ENCODE measurements around the gene HELLS.
"Not testable (repeated sequence)": the region's sequence is repeated elsewhere in the genome, so short reads cannot be mapped to it uniquely, and the experiment has no call there.

Gene HELLS

DNA sequence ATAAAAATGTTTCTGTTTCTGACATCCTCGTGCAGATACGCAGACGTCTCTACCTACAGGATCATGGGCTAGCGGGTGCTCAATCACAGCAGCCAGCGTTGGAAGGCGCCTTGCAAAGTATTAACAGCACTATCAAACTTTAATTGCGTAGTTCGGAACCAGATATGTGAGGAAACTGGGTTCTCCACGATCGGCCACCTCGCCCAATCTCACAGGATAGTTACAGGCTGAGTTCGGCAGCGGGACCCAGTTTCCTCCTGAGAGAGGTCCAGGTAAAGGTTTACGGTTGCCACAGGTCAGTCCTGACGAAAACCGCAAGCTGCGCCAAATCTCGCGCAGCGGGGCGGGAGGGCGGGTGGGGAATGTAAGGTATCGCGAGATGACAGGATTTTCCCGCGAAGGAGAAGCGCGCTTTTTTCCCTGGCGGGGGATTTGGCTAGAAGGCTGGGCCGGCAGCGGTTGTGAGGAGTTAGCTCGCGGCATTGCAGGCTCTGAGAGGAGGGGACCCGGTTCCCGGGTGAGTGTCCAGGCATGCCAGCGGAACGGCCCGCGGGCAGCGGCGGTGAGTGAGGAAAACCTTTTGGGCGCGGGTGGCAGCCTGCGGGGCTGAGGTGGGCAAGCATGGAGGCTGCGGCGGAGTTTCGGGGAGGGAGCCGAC, at the start of gene HELLS:
TSS of gene HELLS (plus strand) at position 398 of the 658 bp plus-strand sequence. CDS start at position 532, 134 bp downstream.
- DNase-seq: peak; percentile 81 to 83

DNA sequence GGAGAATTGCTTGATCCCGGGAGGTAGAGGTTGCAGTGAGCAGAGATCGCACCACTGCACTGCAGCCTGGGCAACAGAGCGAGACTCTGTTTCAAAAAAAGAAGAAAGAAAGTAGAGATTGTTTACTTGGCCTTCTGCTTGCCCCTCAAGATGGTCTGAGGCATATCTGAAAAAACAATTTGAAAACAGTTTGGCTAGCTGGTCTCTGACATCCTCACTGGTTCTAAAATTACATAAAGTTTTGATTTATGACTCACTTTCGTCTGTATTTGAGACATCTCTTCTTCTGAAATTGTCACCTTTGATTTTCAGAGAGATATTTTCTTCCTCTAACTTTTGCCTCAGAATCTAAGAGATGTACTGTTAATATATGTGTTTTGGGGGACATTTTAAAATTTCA, 49.6 kb upstream of the HELLS start:
- no peak for DNase-seq

DNA sequence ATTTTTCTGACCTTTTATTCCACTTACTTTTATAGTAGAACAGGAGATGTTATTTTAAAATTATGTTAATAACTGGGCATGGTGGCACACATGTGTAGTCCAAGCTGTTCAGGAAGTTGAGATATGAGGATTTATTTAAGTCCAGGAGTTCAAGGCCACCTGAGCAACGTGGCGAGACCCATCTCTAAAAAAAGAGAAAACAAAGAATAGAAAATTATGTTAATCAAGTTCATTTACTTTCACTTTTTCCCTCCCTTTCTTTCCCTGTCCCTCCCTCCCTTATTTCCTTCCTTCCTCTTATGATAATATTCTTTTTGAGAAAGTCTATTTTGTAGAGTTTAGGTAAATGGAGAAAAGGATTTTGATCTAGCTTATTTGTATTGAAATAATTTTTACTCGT, 48.9 kb upstream of the HELLS start:
- no peak for DNase-seq

DNA sequence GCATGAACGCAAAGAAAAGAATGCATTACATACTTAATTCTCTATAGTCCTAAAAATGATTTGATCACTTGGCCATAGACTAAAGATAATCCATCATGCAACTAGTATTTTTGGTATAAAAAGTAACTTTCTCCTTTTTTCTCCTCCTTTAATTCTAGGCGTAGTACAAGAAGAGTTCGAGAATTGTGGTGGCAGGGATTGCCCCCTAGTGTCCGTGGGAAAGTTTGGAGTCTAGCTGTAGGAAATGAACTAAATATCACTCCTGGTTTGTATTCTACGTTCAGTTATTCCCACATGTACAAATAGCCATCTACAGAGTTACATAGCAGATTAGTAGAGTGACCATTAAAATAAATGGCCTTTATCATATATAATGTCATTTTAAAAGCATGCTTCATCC, 45.5 kb upstream of the HELLS start:
- DNase-seq: no peak

DNA sequence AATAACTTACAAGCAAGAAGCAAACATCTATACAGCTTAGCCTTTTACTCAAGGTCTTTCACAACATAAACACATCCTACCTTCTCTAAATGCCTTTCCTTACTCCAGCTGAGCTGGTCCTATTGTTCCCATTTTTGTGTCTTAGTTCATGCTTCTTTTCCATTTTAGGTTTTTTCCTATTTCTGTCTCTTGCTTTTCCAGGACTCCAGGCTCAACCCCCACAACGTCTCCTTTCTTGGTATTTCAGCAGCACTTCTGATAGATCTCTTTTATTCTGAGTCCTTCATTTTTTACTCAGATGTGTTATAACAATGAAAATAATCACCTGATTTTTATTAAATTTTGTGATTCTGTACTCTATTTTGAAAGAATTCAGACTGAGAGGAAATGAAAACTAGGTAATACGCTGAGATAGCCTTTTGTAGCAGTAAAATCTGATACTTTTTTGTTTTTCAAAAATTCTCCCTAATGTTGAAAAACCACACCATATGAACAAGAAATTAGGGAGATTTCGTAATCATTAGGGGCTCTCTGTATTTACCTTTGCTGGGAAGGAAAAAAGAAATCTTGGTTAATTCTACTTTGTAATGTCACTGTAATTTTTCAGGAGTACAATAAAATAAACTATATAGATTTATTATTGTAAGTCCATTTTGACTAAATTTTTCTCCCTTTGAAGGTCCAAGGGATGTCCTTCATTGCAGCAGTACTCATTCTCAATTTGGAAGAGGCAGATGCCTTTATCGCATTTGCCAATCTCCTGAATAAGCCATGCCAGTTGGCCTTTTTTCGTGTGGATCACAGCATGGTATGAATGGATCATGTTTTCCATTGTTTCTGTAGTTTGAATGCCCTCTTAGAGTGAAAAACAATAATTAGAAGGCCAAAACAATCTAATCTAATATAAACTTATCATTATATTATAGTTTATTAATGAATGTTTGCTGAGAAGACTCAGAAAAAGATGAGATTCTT, 24.0 kb upstream of the HELLS start:
- DNase-seq: no peak

DNA sequence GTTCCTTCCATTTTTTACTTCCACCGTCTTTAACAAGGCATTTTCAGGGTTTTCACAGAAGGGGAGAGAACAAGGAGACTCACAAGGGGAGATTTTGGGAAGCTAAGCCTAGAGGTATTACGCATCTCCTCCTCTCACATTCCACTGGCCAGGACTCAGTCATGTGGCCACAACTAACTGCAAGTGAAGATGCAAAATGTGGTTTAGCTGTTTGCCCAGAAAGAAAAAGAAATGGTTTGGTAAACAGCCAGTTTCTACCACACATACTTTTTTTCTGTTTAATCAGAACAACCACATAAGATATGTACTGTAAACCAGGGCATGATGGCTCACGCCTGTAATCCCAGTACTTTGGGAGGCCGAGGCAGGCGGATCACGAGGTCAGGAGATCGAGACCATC, 21.4 kb upstream of the HELLS start:
- no peak for DNase-seq

DNA sequence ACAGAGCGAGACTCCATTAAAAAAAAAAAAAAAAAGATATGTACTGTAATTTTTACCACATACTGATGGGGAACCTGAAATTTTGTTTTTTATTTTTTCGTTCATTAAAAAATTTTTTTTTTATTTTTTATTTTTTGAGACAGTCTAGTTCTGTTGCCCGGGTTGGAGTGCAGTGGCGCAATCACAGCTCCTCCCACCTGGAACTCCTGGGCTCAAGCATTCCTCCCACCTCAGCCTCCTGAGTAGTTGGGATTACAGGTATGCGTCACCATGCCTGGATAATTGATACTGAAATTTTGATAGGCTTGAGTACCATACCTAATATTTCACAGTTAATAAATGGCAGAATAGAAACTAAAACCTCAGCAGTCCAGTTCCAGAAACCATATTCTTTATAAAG, 20.9 kb upstream of the HELLS start:
- no peak for DNase-seq

DNA sequence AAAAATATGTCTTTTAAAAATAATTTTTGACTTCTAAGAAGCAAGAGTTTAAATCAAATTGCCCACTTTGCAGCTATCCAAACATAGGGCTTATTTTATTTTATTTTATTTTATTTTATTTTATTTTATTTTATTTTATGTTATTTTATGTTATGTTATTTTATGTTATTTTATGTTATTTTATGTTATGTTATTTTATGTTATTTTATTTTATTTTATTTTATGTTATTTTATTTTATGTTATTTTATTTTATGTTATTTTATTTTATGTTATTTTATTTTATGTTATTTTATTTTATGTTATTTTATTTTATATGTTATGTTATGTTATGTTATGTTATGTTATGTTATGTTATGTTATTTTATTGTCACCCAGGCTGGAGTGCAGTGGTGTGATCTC, 14.0 kb upstream of the HELLS start:
- DNase-seq: not testable (repeated sequence)

DNA sequence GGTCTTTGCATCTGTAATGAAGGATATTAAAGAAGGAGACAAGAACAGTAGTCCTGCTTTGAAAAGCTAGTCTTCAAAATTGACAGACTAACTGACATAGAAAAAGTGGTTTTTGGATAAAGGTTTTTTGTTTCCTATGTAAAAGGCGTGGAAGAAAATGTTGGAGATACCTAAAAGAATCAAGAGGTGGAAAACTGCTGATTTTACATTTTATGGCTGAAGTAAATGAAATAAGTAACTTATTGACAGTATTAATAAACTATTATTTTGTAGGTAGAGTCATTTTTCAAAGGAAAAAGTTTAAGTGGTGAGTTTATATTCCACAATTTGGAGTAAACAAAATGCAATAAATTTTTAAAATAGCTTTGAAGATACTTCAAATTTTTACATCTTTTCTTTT, 12.6 kb upstream of the HELLS start:
- no peak for DNase-seq

DNA sequence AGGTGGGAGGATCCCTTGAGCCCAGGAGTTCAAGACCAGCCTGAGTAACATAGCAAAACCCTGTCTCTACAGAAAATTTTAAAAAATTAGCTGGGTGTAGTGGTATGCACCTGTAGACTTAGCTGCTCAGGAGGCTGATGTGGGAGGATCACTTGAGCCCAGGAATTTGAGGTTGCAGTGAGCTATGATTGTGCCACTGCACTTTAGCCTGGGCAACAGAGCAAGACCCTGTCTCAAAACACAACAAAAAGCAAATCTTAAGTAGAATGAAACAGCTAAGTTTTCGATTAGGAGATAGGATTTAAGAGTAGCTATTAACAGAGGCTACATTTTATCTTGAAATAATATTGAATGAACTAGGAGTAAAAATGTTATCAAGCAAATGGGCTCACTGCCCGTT, 3.3 kb upstream of the HELLS start:
- DNase-seq: not testable (repeated sequence)

DNA sequence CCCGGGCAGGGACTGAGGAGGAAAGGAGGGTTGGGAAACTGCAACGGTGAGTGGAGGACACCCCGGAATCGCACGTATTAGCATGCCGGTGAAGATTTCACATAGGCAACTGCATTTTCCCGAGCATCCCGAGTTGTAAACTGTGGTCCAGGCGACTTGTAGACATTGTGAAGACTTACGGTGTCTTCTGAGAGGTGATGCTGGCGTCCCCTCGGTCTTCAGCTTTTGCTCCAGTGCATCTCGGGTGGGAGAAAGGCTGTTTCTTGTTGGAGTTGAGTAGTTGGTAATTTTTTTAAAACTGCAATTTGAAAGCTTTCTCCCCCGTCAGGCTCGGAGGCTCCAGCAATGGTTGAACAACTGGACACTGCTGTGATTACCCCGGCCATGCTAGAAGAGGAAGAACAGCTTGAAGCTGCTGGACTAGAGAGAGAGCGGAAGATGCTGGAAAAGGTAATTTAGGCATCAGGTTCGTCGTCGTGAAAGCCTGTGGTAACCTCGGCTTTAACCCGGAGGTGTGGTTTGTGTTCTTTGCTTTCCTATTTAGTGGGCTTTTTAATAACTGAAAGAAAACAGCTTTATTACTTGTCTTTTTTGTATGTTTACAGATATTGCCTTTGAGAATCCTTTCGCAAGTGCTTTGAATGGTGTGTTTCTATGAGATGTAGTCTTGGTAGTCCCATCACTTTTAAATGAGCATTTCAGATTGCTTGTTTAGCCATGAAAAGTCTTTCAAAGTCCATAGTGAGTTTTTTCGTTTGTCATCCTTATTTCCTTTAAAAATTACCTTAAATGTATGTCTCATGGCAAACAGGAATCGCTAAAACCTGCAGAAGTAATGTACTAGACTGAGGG, 687 bp downstream of the HELLS start:
- DNase-seq: peak in 1 of 2 experiments; percentile 28

DNA sequence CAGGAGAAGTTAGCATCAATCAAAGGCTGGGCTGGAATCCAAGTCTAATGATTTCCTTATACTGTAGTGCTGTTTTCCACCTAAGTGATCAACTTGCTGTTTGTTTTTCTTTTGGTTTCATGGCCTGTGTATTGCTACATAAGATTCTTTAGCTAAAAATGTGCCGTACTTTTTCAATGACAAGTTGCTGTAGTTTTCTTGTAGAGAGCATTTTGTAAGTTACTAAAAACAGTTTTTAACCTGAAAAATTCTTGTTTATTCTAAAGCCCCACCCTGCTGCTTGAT, 1.3 kb downstream of the HELLS start:
- peak in 1 of 2 experiments; percentile 39 for DNase-seq

DNA sequence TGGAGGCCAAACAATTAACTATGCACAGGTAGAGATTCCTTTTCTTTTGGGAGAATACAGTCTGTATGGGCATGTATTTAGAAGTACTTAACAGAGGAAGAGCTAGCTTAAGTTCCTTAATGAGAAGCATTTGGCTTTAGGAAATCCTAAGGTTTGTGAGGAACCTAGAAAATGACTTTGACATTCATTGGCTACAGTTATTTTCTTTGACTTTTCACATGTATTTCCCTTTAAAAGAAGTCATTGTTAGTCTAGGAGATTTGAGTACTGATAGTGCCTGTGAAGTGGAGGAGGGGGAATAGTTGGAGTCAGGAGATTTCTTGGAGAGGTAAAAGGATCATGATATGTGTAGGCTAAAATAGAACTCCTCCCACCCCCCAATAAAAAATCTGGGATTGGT, 3.6 kb downstream of the HELLS start:
- DNase-seq: no peak

DNA sequence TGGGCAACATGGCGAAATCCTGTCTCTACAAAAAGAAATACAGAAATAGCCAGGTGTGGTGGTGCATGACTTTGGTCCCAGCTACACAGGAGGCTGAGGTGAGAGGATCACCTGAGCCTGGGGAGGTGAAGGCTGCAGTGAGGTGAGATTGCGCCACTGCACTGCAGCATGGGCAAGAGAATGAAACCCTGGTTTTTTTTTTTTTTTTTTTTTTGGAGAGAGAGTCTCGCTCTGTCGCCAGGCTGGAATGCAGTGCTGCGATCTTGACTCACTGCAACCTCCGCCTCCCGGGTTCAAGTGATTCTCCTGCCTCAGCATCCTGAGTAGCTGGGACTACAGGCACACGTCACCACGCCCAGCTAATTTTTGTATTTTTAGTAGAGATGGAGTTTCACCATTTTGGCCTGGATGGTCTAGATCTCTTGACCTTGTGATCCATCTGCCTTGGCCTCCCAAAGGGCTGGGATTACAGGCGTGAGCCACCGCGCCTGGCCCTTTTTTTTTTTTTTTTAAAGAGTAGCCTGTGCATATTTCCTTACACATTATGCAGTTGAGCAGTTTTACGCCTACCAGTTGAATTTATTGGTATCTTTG, 22.2 kb downstream of the HELLS start:
- not testable (repeated sequence) for DNase-seq

DNA sequence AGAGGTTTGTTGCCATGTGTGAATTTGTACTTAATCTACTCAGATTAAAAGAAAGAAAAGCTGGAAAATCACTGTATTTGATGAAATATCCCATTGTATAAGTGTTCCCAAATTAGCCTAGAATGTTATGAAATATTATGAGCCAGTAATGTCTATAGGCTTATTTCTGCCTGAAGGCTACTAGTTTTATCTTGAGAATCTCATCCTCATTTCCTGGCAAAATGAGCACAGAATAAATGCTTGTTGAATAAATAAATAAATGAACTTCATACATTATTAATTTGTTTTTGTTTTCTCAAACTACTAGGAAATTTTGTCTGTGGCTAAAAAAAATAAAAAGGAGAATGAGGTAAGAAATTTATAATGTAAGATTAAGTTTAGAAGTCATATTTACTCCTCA, 25.5 kb downstream of the HELLS start:
- no peak for DNase-seq

DNA sequence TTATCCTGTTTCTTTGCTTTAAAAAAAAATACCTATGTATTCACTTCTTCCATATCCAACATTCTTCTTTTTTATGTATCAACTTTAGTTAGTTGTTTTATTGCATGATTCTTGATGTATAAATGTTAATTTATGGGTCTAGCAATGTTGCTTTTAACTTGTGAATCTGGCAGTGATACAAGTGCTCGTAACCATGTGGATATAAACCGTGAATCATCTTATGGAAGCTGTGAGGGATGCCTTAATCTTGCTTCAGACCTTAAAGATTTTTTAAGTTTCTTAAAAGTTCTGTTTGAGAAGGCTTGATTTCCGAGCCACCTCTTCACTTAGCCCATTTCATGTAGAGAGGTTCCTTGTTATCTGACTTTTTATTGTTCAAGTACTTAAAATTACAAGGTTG, 25.9 kb downstream of the HELLS start:
- DNase-seq: no peak

DNA sequence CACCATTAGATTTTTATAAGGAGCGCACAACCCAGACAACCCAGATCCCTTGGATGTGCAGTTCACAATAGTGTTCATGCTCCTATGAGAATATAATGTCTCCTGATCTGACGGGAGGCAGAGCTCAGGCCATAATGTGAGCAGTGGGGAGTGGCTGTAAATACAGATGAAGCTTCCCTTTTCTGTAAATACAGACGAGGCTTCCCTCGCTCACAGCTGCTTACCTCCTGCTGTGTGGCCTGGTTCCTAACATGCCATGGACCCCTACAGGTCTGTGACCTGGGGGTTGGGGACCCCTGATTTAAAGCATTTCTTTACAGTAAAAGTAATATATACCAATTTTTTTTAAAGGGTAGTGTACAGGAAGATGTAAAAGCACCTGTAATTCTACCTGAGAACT, 33.2 kb downstream of the HELLS start:
- no peak for DNase-seq

DNA sequence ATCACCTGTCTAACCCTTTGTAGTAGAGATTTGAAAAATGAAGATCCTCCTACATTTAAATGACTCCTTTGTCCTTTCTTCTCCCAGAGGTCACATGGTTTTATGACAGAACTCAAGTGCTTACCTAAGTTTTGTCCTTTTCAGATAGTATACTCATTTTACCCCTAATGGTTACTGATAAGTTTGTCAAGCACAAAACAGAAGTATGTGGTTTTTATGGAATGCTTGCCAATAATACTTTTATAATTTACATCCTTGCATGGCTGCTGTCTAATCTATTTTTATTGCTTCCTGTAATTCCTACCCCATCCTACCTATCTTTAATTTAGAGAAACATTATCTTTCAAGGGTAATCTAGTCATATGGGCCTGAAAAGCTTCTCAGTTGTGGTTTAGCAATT, 37.5 kb downstream of the HELLS start:
- no peak for DNase-seq

DNA sequence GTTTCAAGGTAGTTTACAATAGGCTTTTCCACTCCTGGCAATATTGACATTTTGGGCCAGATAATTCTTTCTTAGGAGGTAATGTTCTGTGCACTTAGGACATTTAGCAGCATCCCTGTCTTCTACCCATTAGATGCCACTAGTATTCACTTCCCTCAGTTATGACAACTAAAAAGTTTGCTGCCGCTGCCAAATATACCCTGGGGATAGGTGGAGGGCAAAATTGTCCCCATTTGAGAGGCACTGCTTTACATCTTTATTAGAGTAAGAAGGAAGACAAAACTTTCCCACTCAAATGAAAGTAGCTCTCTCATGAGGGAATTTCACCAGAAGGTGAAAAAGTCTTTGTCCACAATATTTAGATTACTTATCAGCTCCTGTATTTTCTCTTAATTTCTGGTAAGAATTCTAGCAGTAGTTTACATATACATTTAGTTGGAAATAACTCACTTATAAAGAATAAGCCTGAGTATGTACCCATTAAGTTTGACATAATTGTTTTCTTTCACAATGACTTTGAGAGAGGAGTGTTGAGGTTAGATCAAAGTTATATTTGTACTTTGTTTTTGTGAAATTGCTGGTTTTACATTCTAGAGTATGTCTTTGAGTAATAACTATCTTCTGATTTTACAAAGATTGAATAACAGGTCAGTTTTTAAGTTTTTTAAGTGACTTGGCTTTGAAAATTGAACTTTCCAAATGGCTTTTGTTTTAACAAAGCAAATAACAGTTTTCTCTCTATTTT, 46.0 kb downstream of the HELLS start:
- DNase-seq: no peak

DNA sequence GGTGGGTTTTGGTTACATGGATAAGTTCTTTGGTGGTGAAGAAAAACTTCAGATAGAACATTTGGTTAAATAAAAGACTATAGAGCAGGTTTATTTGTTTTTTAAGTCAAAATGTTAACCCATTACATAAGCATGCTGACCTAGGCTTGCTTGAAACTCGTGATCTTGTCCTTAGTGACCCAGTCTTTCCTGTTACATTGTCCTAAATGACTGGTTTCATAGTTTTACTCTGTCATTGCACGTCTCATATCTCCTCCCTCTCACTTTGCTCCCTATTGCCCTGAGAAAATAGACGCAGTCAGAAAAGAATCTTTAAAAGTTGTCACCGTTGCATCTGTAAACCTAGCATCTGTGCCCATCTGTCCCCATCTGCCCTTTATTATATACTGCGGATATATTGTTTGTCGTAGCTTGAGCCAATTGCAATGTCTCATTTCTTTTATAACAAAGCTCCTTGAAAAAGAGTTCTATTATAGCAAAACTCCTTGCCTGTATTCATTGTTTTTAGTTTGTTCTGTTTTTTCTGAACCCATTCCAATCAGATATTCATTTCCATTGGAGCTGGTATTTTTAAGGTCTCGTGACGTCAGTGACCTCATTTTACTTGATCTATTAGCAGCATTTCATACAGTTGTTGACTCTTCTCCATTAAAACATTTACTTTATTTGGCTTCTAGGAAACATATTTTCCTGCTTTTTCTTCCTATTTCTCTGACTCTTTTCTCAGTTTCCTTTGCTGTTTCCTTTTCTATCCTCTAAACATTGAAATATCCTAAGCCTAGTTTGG, 57.3 kb downstream of the HELLS start:
- DNase-seq: no peak

DNA sequence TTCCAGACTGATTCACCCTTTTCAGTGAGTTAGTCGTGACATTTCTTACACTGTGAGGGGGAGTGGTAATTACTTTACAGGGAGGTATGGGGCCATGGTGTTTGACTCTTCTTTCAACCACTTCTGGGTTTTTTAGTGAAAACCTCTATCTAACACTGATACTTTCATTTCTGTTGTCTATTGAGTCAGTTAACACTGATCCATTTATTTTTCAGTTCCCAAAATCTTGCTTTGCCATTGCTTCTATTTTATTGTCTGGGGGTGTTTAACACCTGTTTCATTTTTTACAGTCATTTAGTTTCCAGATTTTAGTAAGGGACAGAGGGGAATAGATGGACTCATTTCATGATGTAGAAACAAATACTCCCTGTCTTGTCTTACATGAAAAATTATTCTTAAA, 61.5 kb downstream of the HELLS start:
- DNase-seq: no peak

DNA sequence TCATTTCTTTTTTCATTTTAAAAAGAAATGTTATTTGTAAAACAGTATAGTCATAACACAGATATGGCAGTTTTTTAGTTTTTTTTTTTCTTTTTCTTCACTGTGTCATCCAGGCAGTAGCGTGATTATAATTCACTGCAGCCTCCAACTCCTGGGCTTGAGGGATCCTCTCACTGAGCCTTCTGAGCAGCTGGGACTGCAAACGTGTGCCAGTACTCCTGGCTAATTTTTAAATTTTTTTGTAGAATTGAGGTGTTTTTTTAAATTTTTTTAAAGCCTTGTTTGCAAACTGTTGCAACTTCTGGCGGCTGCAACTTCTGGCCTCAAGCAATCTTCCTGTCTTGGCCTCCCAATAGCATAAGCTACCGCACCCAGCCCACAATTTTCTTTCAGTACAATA, 63.0 kb downstream of the HELLS start:
- DNase-seq: no peak
